Mucosa of rectum (tissue), 2 donors: Measurements from ENCODE around the gene IGFL1.
"Not testable (repeated sequence)": the region's sequence is repeated elsewhere in the genome, so short reads cannot be mapped to it uniquely, and the experiment has no call there.

Experiments
- H3K27ac ChIP-seq, 2 donors: one replicate each; pipeline ENCODE4 v1.7.0; 2013; ENCODE audit warnings: inconsistent platforms in 2 of 2, low read depth in 2 of 2, low read length in 2 of 2
- H3K27me3 ChIP-seq, 2 donors: one replicate each; pipeline ENCODE4 v1.7.0; 2013; ENCODE audit warnings: low read length in 2 of 2; ENCODE audit not compliant: control insufficient read depth in 2 of 2, insufficient read depth in 2 of 2
- H3K36me3 ChIP-seq, 2 donors: one replicate each; pipeline ENCODE4 v1.7.0; 2013; ENCODE audit warnings: low read length in 2 of 2; ENCODE audit not compliant: control insufficient read depth in 2 of 2, insufficient read depth in 2 of 2
- H3K4me1 ChIP-seq, 2 donors: one replicate each; pipeline ENCODE4 v1.7.0; 2013; ENCODE audit warnings: low read length in 2 of 2, mild to moderate bottlenecking in 1 of 2; ENCODE audit not compliant: control insufficient read depth in 2 of 2, insufficient read depth in 2 of 2
- H3K4me3 ChIP-seq, 2 donors: one replicate each; pipeline ENCODE4 v1.7.0; 2013; ENCODE audit warnings: low read length in 2 of 2
- H3K9ac ChIP-seq, 2 donors: one replicate each; pipeline ENCODE4 v1.7.0; 2013; ENCODE audit warnings: low read length in 2 of 2, low read depth in 1 of 2, mild to moderate bottlenecking in 1 of 2
- H3K9me3 ChIP-seq, 2 donors: one replicate each; pipeline ENCODE4 v1.7.0; 2013; ENCODE audit warnings: low read length in 2 of 2; ENCODE audit not compliant: control insufficient read depth in 2 of 2
- donor health status: healthy.
- donor health status: Normal muscosa, but diverticular disease.

Gene IGFL1

DNA sequence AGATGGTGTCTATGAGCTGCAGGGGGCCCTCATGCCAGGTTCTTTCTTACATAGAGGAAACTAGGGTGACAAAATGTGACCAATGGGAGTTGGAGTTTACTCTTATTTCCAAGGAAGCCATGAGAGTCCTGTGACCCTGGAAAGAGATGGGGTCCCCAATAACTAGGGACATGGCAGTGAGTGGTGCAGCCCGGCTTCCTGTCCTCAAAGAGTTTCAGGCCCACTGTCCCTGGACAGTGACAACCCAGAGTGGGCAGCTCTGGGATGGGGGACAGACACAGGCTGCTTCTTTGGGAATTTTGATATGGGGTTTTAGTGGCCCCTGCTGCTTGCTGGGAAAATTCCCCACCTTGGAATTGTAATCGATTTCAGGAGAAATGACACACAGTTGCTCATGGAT, 8.4 kb upstream of the IGFL1 start:
- Histone ChIP-seq H3K27me3 (peaks cover 4 to 5% of the 10 kb centered on the region in 2 donors), H3K4me1 (no peaks in the 10 kb centered on the region), H3K27ac (no peak overlapping the region), H3K9ac (no peak overlapping the region), H3K4me3 (no peak overlapping the region), H3K36me3 (no peaks in the 10 kb centered on the region), H3K9me3 (no peaks in the 10 kb centered on the region)

DNA sequence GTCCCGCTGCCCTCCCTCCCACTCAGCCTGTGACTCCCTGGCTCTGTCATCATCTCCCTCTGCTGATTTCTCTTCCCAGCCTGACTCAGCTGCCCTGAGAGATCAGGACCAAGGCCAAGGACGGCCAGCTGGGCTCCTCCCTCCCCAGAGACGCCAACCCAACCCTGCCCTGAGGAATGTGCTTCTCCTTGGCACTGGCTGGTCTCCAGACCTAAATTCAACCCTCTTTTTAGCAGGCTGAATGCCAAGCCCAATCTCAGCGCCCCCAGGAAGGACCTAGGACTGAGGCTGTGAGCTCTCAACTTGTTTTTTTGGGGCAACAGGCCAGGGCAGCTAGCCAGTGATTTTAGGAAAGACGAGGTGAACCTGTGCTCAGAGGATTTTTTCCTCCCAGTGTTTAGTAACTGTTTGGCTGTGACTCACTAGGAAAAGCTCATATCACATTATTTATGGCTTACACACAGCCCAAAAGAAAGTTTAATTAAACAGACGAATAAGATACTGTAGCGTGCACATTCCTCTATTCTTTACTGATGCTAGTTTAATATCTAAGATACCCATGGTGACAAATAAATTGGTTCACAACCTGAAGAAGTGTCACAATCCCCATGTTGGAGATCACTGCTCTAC, 7.4 kb upstream of the IGFL1 start:
- Histone ChIP-seq H3K36me3 (no peaks in the 10 kb centered on the region), H3K27ac (no peak overlapping the region), H3K4me3 (no peak overlapping the region), H3K9me3 (no peaks in the 10 kb centered on the region), H3K9ac (no peak overlapping the region), H3K4me1 (no peaks in the 10 kb centered on the region), H3K27me3 (peaks cover 4 to 12% of the 10 kb centered on the region in 2 donors)

DNA sequence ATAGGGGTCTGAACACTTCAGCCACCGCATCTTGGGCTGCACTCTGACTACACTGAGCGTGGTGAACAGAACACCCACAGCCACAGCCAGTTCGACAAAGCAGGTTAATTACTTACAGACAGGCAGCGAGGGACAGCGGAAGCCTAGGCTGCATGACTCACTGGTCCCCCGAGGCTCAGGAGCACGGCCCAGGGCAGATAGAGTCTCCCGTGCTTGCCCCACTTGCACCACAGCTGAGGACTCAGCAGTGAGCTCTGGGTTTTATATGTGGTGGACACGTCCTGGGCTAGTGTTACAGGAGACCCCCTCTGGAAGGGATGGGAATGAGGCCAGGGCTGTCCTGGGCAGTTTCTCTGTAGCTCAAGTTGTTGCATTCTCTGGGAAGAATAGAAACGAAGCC, 5.8 kb upstream of the IGFL1 start:
- H3K4me1 ChIP-seq, H3K9me3 ChIP-seq, H3K36me3 ChIP-seq, H3K9ac ChIP-seq, H3K27ac ChIP-seq, H3K27me3 ChIP-seq, H3K4me3 ChIP-seq: not testable (repeated sequence)

DNA sequence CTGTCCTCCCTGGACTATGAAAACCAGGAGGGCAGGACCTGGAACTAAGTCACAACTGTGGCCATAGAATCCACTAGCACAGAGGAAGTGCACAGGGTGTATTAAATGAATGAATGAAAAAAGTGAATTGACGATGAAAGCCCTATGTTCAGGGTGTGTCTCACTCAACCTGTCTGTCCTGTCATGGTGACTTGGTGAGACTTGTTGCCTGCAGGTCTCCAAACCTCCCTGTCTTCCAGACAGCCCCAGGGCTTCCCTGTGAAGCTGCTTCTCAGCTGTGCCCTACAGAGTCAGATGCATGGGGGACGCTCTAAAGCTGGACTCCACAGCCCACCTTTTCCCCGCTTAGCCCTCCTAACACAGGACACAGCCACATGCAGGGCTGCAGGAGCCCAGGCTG, 4.8 kb upstream of the IGFL1 start:
- Histone ChIP-seq H3K4me1 (no peaks in the 10 kb centered on the region), H3K36me3 (no peaks in the 10 kb centered on the region), H3K9ac (no peak overlapping the region), H3K9me3 (no peaks in the 10 kb centered on the region), H3K4me3 (no peak overlapping the region), H3K27me3 (peaks cover 4 to 13% of the 10 kb centered on the region in 2 donors), H3K27ac (no peak overlapping the region)

GRCh38 chr19:46225558-46226004, 4.0 kb upstream of the IGFL1 start:
- peaks cover 4 to 15% of the 10 kb centered on the region in 2 donors for H3K27me3 ChIP-seq
- H3K4me3 ChIP-seq: no peak overlapping the region
- no peak overlapping the region for H3K27ac ChIP-seq
- H3K36me3 ChIP-seq: no peaks in the 10 kb centered on the region
- H3K4me1 ChIP-seq: no peaks in the 10 kb centered on the region
- H3K9ac ChIP-seq: no peak overlapping the region
- no peaks in the 10 kb centered on the region for H3K9me3 ChIP-seq

DNA sequence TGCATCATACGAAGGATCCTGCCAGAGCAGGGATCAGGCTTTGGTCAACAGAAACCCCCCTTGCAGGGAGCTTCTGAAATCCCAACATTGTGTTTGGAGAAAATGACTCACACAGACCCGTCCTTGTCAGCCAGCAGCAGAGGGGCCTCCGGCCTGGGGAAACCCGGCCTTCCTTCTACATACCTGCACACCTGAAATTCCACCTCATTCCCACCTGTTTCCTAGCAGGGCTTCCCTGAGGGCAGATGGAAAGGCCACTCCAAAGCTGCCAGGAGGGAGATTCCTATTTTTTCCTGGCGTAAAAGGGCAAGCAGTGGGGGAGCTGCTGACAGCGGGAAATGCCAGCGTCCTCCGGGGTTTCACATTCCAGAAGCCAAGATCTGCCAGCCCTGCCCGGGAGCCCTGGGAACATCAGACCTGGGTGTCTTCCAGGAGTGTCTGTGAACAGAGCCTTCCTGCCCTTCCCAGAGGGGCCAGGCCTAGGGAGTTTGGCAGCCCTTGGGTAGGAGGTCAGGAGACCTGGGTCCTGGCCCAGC, 3.0 kb upstream of the IGFL1 start:
- Histone ChIP-seq H3K36me3 (no peaks in the 10 kb centered on the region), H3K9ac (no peak overlapping the region), H3K27ac (no peak overlapping the region), H3K4me3 (no peak overlapping the region), H3K9me3 (no peaks in the 10 kb centered on the region), H3K27me3 (peaks cover 4 to 17% of the 10 kb centered on the region in 2 donors), H3K4me1 (no peaks in the 10 kb centered on the region)

DNA sequence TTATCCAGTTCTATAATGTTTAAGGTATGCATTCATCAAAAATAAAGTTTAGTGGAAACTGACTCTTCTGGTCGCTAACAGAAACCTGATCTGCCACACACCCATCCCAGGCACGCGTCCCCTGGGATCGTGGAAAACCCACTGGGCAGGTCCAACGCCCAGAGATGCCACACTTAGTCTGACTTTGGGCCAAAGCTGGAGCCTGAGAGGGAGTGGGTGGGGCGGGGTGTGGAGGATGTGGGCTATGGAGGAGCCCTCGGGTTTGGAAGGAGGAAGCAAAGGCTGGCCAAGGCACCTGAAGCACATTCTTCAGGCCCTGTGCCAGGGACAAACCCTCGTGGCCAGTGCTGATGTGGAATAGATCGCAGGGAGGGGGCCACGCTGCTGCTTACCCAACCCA, 2.5 kb downstream of the IGFL1 start:
- Histone ChIP-seq H3K36me3 (no peaks in the 10 kb centered on the region), H3K4me3 (no peak overlapping the region), H3K9me3 (no peaks in the 10 kb centered on the region), H3K27ac (no peak overlapping the region), H3K9ac (no peak overlapping the region), H3K4me1 (no peaks in the 10 kb centered on the region), H3K27me3 (peaks cover 0 to 8% of the 10 kb centered on the region in 2 donors)

- no peak overlapping the region for H3K27ac ChIP-seq
- no peak overlapping the region for H3K9ac ChIP-seq
- H3K4me1 ChIP-seq: no peaks in the 10 kb centered on the region
- no peak overlapping the region for H3K4me3 ChIP-seq
- peaks cover 0 to 8% of the 10 kb centered on the region in 2 donors for H3K27me3 ChIP-seq
- no peaks in the 10 kb centered on the region for H3K9me3 ChIP-seq
- H3K36me3 ChIP-seq: no peaks in the 10 kb centered on the region
These were observed 2.9 kb downstream of the IGFL1 start for GRCh38 chr19:46232468-46232867.

DNA sequence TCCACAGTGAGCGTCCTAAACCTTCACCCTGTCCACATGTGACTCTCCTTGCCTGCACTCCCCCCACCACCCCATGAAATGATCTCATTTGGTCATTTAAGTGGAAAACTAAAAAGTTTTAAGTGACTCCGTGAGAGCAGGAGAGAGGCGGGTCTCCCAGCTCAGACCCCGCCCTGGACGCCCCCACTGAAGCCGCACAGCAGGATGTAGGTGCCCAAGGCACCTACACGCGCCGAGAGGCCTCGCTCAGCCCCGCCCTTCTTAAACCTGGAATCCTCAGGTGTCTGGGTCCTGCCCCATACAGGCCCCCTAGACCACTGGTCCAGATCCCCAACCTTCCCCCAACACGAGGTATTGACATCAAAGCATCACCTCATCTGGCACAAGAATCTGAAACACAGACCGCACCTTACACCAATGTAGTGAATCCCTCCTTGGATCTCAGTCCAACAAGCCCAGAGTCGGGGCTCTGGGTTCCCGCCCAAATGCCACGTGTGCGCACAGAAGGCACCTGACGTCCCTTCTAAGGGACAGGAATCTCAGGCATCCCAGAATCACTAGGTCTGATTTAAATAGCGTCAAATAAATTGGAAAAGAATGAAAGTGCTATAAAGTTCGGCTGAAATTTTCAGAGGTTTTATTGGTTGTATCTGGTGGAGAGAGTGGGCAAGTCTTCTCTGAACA, 3.5 kb downstream of the IGFL1 start:
- no peaks in the 10 kb centered on the region for H3K9me3 ChIP-seq
- H3K4me3 ChIP-seq: no peak overlapping the region
- peaks cover 0 to 8% of the 10 kb centered on the region in 2 donors for H3K27me3 ChIP-seq
- no peak overlapping the region for H3K9ac ChIP-seq
- no peaks in the 10 kb centered on the region for H3K4me1 ChIP-seq
- H3K36me3 ChIP-seq: no peaks in the 10 kb centered on the region
- H3K27ac ChIP-seq: no peak overlapping the region

- H3K9me3 ChIP-seq, H3K4me1 ChIP-seq, H3K9ac ChIP-seq, H3K36me3 ChIP-seq, H3K27ac ChIP-seq, H3K4me3 ChIP-seq, H3K27me3 ChIP-seq: not testable (repeated sequence)
These were observed 4.3 kb downstream of the IGFL1 start for GRCh38 chr19:46233871-46234270.
